Activated CD4-positive, alpha-beta T cell treated with anti-CD3 and anti-CD28 coated beads, Interleukin-2, amount 50 U/mL, for 24 hours (primary cell): ENCODE data around the gene CRABP2.

Experiments used
- DNase-seq, 2 donors: peaks; one replicate each; pipeline ENCODE4 v3.0.0-alpha.2; 2020; ENCODE audit warnings: low read depth in 1 of 2, low spot score in 1 of 2

CRABP2 gene

GRCh38 chr1:156742017-156742416 lies 36.6 kb upstream of the CRABP2 start:
- no peak for DNase-seq

DNA sequence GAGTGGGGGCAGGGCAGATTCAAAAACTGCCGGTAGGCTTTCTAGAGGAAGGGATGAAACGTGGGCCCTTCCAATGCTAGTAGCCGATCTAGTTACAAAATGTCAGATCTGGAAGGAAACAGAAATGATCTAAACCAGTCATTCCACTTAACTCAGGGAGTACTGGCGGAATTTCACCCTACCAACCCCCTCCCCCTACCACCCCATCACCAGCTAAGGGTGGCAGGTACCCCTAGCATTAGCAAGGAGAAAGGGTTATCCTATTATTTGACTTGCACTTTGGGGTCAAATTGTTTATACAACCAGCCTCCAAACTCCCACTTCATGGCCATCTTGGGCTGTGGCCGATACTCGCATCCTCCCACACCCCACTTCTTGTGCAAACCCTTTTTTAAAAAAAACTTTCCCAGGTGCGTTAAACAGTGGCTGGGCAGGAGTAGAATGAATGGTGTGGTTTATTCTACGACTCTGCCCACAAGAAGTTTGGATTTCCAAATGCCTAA lies 36.1 kb upstream of the CRABP2 start:
- DNase-seq = no peak

GRCh38 chr1:156740741-156741480 lies 35.5 kb upstream of the CRABP2 start, which contains the start of gene MRPL24:
TSS of gene MRPL24 (minus strand) at chr1:156741088. CDS start at chr1:156738704, 2,384 bp downstream.
- DNase-seq = peak; percentile 86 to 98

- no peak for DNase-seq
Measured at GRCh38 chr1:156740237-156740740, 34.9 kb upstream of the CRABP2 start.

GRCh38 chr1:156738916-156739315 lies 33.5 kb upstream of the CRABP2 start:
- DNase-seq = no peak

- DNase-seq = no peak
Measured at GRCh38 chr1:156738407-156738806, 33.0 kb upstream of the CRABP2 start.

- no peak for DNase-seq
Measured at GRCh38 chr1:156733989-156734584, 28.7 kb upstream of the CRABP2 start.

GRCh38 chr1:156728599-156729462 lies 23.4 kb upstream of the CRABP2 start, which contains the start of gene ISG20L2:
TSS of gene ISG20L2 (minus strand) at chr1:156728766. CDS start at chr1:156727652, 1,114 bp downstream.
- peak; percentile 88 to 93 for DNase-seq

GRCh38 chr1:156727926-156728598 lies 22.7 kb upstream of the CRABP2 start, which contains the start of gene METTL25B:
TSS of gene METTL25B (plus strand) at chr1:156728469. CDS start at chr1:156729105, 636 bp downstream.
- peak in 1 of 2 donors; percentile 72 for DNase-seq

- no peak for DNase-seq
Measured at GRCh38 chr1:156727492-156727891, 22.1 kb upstream of the CRABP2 start.

GRCh38 chr1:156726549-156727226 lies 21.3 kb upstream of the CRABP2 start:
- DNase-seq = peak in 1 of 2 donors; percentile 30

DNA sequence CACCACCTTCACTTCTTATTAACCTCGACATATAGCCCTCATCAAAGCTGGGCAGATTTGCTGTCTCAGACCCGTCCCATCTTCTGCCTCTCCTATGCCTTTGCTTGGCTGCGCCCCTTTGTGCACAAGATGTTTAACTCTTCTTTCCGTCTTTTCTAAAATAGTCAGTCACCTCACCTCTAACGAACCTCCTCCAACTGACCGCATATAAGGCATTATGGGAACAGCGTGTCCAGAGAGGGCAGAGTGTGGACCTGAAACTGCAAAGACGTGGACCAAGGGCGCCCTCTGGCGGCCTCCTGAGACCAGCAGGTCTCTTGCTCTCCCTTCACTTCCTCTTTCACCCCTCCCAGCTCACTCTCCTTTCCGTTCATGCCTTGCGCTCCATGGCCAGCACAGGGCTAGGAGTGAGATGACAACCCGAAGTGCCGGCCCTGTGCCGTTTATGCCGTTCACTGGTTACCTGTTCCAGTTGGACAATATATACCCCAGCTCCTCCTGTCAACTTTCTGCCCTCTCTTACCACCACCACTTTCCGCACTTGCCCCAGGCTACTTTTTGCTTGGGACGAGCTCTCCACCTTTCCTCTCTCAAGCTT lies 20.4 kb upstream of the CRABP2 start:
- DNase-seq = peak; percentile 64 to 67

DNA sequence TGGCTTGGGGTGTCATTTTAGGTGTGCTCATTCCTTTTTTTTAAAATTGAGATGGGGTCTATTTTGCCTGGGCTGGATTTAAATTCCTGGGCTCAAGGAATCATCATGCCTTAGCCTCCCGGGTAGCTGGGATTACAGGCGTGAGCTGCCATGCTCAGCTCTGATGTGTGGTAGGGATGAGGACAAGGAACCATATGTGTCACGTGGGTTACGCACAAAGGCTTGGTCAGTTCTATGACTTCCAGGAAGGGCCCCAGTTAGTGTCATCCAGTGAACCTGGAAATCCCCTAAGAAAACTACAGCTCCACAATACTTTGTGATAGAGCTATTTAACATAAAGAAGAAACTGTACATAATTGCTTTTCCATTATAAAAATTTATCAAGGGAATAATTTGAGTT lies 16.2 kb upstream of the CRABP2 start:
- no peak for DNase-seq

DNA sequence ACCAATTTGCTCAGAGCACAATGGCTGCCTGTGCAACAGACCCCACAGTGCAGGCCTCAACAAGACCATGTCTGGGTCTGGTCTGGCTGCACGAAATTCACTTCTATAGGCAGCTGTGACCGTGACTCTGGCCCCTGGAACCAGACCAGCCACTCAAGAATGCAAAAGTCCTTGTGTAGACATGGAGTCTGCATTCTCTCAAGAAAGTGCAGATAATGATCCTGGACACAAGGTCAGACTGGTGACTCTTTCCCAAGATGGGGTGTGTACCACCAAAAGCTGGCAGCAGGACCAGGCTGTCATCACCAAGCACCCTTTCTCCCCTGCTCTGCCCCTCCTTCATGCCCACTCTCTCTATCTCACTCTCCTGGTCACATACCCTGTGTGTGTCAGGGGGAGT lies 15.7 kb upstream of the CRABP2 start:
- DNase-seq = no peak

GRCh38 chr1:156717351-156717750 lies 12.0 kb upstream of the CRABP2 start:
- DNase-seq = no peak

GRCh38 chr1:156714830-156715229 lies 9.4 kb upstream of the CRABP2 start:
- no peak for DNase-seq

DNA sequence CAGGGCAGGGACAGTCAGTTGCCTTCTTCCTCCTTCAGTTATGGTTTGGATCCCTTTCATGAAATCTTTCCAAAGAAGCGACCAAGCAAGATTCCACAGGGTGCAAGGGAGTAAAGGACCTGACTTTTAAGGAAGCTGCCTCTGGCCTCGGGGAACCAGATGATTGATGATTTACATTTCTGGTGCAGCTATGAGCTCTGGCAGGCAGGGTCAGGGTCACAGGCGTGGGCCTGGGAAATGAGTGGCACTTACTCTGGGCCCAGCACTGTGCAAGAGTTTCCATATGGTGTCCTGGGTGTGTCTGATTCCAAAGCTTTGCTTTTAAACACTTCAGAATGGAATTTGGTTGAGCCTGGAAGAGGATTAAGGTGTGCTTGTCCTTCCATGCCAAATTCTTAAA lies 7.2 kb upstream of the CRABP2 start:
- DNase-seq = no peak

- DNase-seq = no peak
Measured at GRCh38 chr1:156711011-156711817, 5.8 kb upstream of the CRABP2 start.
